Smooth muscle cell (in vitro differentiated cells): ENCODE data around the gene ODAD3. TPM values are rescaled to one million over a fixed set of nuclear protein-coding genes. Genes with fewer than 3 reads are reported as not detected.

Source experiments
- DNase-seq: peaks from one replicate; lab custom pipeline; 2025; ENCODE audit not compliant: unreplicated experiment; lab: John Stamatoyannopoulos, UW
- H2AFZ ChIP-seq: fragments of 200-600 bp; sonication (generic); 2 replicates; pipeline ENCODE4 v1.6.0; 2016; ENCODE audit warnings: antibody characterized with exemption, low read depth, mild to moderate bottlenecking
- H3F3A ChIP-seq: fragments of 200-600 bp; sonication (generic); 2 replicates; pipeline ENCODE4 v1.6.0; 2017; ENCODE audit warnings: antibody characterized with exemption, low read depth
- H3K27ac ChIP-seq: fragments of 200-600 bp; sonication (generic); 2 replicates; pipeline ENCODE4 v1.5.1; 2016; ENCODE audit warnings: low read depth, mild to moderate bottlenecking
- H3K27me3 ChIP-seq: fragments of 200-600 bp; sonication (generic); 2 replicates; pipeline ENCODE4 v1.6.1; 2016; ENCODE audit warnings: low read depth, mild to moderate bottlenecking
- H3K36me3 ChIP-seq: fragments of 200-600 bp; sonication (generic); 2 replicates; pipeline ENCODE4 v1.5.1; 2016; ENCODE audit warnings: low read depth
- H3K4me1 ChIP-seq: fragments of 200-600 bp; sonication (generic); 2 replicates; pipeline ENCODE4 v1.5.1; 2016; ENCODE audit warnings: low read depth
- H3K4me2 ChIP-seq: fragments of 200-600 bp; sonication (generic); 2 replicates; pipeline ENCODE4 v1.6.0; 2016; ENCODE audit warnings: mild to moderate bottlenecking
- H3K4me3 ChIP-seq: fragments of 200-600 bp; sonication (generic); 2 replicates; pipeline ENCODE4 v1.5.1; 2016; ENCODE audit warnings: mild to moderate bottlenecking
- H3K79me2 ChIP-seq: fragments of 200-600 bp; sonication (generic); 2 replicates; pipeline ENCODE4 v1.6.0; 2016; ENCODE audit warnings: low read depth, mild to moderate bottlenecking
- H3K9ac ChIP-seq: fragments of 200-600 bp; sonication (generic); 2 replicates; pipeline ENCODE4 v1.6.0; 2016; ENCODE audit warnings: low read depth
- H3K9me3 ChIP-seq: fragments of 200-600 bp; sonication (generic); replicated peaks from 2 replicates; pipeline ENCODE4 v1.5.1; 2016; ENCODE audit warnings: low read depth
- H4K20me1 ChIP-seq: fragments of 200-600 bp; sonication (generic); 2 replicates; pipeline ENCODE4 v1.6.0; 2016; ENCODE audit warnings: low read depth
- CTCF ChIP-seq: fragments of 200-600 bp; sonication (generic); IDR thresholded peaks from 2 replicates; pipeline ENCODE4 v1.5.1; 2017; ENCODE audit warnings: borderline replicate concordance, mild to moderate bottlenecking, antibody characterized with exemption; ENCODE audit not compliant: insufficient read depth, poor library complexity, severe bottlenecking
- WGBS: methylation state at CpG from one replicate; pipeline ENCODE4 v1.1.7; 2016; ENCODE audit warnings: low lambda C conversion rate; 5-methylcytosine and 5-hydroxymethylcytosine counted together
- polyA plus RNA-seq: library from polyadenylated mRNA; unstranded; fragments of >200 nt; fragmentation: Nextera tagmentation; extraction: Ambion mirVana; gene quantifications from 2 replicates; pipeline ENCODE4 v1.2.1, GENCODE V29; 2016
- total RNA-seq: library from RNA; depleted of rRNA; stranded (reverse); fragments of >200 nt; gene quantifications from 2 replicates; pipeline ENCODE4 v1.2.3, GENCODE V29; 2014

The ODAD3 gene
- total and polyA plus RNA-seq, 2 experiments from 2014 or later: 5.1 TPM; not detected in 1

- Histone ChIP-seq H3K36me3 (no peaks in the 10 kb centered on the region), H2AFZ (no peak overlapping the region), H3K4me3 (peak overlapping the region; percentile 60), H3K79me2 (no peaks in the 10 kb centered on the region), H3K9ac (peak overlapping the region; percentile 15), H3K9me3 (no peaks in the 10 kb centered on the region), H3K4me2 (peak overlapping the region; percentile 80), H4K20me1 (no peaks in the 10 kb centered on the region), H3K27me3 (no peaks in the 10 kb centered on the region), H3F3A (peaks cover 5% of the 10 kb centered on the region), H3K4me1 (peaks cover 9% of the 10 kb centered on the region), H3K27ac (peak overlapping the region; percentile 3)
- DNase-seq: no peak
- 33% methylated on average over 27 of the region's 27 CpGs for WGBS
- no peak for TF ChIP-seq CTCF
Measured at GRCh38 chr19:11375143-11375948, 59.6 kb downstream of the ODAD3 start.

- Histone ChIP-seq H3K36me3 (no peaks in the 10 kb centered on the region), H4K20me1 (no peaks in the 10 kb centered on the region), H3K4me2 (peak within 1 kb of the TSS; percentile 80), H3K27ac (peak within 1 kb of the TSS; percentile 78), H3K4me3 (peak within 1 kb of the TSS; percentile 60), H3F3A (peaks cover 5% of the 10 kb centered on the region), H3K79me2 (no peaks in the 10 kb centered on the region), H2AFZ (no peak within 1 kb of the TSS), H3K27me3 (no peaks in the 10 kb centered on the region), H3K9me3 (no peaks in the 10 kb centered on the region), H3K9ac (peak within 1 kb of the TSS; percentile 72), H3K4me1 (peaks cover 9% of the 10 kb centered on the region)
- WGBS: under 1% methylated on average over 44 of the region's 44 CpGs
- peak; percentile 99 for DNase-seq
- no peak for TF ChIP-seq CTCF
Measured at GRCh38 chr19:11374433-11375142, 60.3 kb downstream of the ODAD3 start, which contains the start of gene SWSAP1. Gene SWSAP1 (plus strand): TSS chr19:11374666. CDS start chr19:11374681, 15 bp downstream.

GRCh38 chr19:11373885-11374432, 61.0 kb downstream of the ODAD3 start:
- Histone ChIP-seq H3K4me3 (peak overlapping the region; percentile 60), H3K27ac (no peak overlapping the region), H3K4me1 (peaks cover 9% of the 10 kb centered on the region), H3K9ac (no peak overlapping the region), H3K27me3 (no peaks in the 10 kb centered on the region), H4K20me1 (no peaks in the 10 kb centered on the region), H3K4me2 (peak overlapping the region; percentile 78), H2AFZ (no peak overlapping the region), H3K36me3 (no peaks in the 10 kb centered on the region), H3K9me3 (no peaks in the 10 kb centered on the region), H3K79me2 (no peaks in the 10 kb centered on the region), H3F3A (peaks cover 5% of the 10 kb centered on the region)
- no peak for DNase-seq
- TF ChIP-seq CTCF: no peak
- WGBS: 80% methylated on average over 11 of the region's 11 CpGs
